Measurements from ENCODE around the gene PPARG. TPM values are rescaled to one million over a fixed set of nuclear protein-coding genes. Genes with fewer than 3 reads are reported as not detected.

Gene PPARG
- total and polyA plus RNA-seq, 2 experiments from 2014 or later: 0.15 to 0.42 TPM

DNA sequence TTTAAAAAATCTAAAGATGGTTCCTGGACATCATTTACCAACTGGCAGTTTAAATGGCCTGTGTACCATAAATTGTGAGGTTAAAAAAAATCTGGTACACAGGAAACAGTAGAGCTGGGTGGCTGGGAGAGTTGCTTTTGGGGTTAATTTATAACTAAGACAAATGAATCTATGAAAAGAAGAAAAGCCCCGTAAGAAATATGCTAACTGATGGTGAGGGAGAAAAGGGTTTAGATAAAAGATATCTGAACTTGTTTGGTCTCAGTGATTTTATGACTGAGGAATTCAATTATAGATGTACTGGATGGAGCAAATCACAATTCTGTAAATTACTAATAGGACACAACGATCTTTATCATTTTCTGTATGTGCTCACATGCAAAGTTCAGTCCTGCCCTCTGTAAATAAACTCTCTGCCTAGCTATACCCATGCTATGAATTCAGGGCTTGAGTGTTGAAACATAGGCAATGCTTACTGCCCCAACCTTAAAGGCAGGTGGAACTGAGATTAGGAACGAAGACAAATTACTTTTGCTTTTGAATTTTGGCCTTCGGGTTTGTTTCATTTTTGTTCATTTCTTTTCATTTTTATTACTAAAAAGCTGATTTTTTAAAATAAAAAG lies 28.0 kb downstream of the PPARG start:
- no peak overlapping the region for H2AFZ ChIP-seq
- H3K36me3 Mint-ChIP-seq (ENCODE audit: low read depth): no peaks in the 10 kb centered on the region
- no peaks in the 10 kb centered on the region for H3K27me3 ChIP-seq (ENCODE audit: insufficient read depth)
- H3K9me2 ChIP-seq (ENCODE audit: insufficient read depth): no peaks in the 10 kb centered on the region
- H3K9me3 Mint-ChIP-seq: no peaks in the 10 kb centered on the region
- H3K4me1 Mint-ChIP-seq: no peaks in the 10 kb centered on the region
- no peak overlapping the region for H3K27ac Mint-ChIP-seq
- no peak overlapping the region for H3K4me3 ChIP-seq
- no peaks in the 10 kb centered on the region for H4K20me1 ChIP-seq (replicated peaks; ENCODE audit: insufficient read depth)
- no peaks in the 10 kb centered on the region for H3F3A ChIP-seq (replicated peaks; ENCODE audit: low read depth)
- no peak for TF ChIP-seq STAT1 (IDR thresholded peaks at IDR 0.05; ENCODE audit: unreplicated experiment)
- TF ChIP-seq, protein P1, sequence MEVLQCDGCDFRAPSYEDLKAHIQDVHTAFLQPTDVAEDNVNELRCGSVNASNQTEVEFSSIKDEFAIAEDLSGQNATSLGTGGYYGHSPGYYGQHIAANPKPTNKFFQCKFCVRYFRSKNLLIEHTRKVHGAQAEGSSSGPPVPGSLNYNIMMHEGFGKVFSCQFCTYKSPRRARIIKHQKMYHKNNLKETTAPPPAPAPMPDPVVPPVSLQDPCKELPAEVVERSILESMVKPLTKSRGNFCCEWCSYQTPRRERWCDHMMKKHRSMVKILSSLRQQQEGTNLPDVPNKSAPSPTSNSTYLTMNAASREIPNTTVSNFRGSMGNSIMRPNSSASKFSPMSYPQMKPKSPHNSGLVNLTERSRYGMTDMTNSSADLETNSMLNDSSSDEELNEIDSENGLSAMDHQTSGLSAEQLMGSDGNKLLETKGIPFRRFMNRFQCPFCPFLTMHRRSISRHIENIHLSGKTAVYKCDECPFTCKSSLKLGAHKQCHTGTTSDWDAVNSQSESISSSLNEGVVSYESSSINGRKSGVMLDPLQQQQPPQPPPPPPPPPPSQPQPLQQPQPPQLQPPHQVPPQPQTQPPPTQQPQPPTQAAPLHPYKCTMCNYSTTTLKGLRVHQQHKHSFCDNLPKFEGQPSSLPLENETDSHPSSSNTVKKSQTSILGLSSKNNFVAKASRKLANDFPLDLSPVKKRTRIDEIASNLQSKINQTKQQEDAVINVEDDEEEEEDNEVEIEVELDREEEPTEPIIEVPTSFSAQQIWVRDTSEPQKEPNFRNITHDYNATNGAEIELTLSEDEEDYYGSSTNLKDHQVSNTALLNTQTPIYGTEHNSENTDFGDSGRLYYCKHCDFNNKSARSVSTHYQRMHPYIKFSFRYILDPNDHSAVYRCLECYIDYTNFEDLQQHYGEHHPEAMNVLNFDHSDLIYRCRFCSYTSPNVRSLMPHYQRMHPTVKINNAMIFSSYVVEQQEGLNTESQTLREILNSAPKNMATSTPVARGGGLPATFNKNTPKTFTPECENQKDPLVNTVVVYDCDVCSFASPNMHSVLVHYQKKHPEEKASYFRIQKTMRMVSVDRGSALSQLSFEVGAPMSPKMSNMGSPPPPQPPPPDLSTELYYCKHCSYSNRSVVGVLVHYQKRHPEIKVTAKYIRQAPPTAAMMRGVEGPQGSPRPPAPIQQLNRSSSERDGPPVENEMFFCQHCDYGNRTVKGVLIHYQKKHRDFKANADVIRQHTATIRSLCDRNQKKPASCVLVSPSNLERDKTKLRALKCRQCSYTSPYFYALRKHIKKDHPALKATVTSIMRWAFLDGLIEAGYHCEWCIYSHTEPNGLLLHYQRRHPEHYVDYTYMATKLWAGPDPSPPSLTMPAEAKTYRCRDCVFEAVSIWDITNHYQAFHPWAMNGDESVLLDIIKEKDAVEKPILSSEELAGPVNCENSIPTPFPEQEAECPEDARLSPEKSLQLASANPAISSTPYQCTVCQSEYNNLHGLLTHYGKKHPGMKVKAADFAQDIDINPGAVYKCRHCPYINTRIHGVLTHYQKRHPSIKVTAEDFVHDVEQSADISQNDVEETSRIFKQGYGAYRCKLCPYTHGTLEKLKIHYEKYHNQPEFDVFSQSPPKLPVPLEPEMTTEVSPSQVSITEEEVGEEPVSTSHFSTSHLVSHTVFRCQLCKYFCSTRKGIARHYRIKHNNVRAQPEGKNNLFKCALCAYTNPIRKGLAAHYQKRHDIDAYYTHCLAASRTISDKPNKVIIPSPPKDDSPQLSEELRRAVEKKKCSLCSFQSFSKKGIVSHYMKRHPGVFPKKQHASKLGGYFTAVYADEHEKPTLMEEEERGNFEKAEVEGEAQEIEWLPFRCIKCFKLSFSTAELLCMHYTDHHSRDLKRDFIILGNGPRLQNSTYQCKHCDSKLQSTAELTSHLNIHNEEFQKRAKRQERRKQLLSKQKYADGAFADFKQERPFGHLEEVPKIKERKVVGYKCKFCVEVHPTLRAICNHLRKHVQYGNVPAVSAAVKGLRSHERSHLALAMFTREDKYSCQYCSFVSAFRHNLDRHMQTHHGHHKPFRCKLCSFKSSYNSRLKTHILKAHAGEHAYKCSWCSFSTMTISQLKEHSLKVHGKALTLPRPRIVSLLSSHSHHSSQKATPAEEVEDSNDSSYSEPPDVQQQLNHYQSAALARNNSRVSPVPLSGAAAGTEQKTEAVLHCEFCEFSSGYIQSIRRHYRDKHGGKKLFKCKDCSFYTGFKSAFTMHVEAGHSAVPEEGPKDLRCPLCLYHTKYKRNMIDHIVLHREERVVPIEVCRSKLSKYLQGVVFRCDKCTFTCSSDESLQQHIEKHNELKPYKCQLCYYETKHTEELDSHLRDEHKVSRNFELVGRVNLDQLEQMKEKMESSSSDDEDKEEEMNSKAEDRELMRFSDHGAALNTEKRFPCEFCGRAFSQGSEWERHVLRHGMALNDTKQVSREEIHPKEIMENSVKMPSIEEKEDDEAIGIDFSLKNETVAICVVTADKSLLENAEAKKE (CRISPR knock-in tag; IDR thresholded peaks at IDR 0.05): no peak
- TF ChIP-seq NANOG (IDR thresholded peaks at IDR 0.05; ENCODE audit: borderline replicate concordance): no peak
- TF ChIP-seq CREB1 (CRISPR knock-in tag; IDR thresholded peaks at IDR 0.05; ENCODE audit: low read depth): no peak
- TF ChIP-seq POLR2AphosphoS5 (IDR thresholded peaks at IDR 0.05; ENCODE audit: low read depth): no peak
- TF ChIP-seq, protein P2, sequence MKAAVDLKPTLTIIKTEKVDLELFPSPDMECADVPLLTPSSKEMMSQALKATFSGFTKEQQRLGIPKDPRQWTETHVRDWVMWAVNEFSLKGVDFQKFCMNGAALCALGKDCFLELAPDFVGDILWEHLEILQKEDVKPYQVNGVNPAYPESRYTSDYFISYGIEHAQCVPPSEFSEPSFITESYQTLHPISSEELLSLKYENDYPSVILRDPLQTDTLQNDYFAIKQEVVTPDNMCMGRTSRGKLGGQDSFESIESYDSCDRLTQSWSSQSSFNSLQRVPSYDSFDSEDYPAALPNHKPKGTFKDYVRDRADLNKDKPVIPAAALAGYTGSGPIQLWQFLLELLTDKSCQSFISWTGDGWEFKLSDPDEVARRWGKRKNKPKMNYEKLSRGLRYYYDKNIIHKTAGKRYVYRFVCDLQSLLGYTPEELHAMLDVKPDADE (IDR thresholded peaks at IDR 0.05): no peak
- no peak overlapping the region for H3K27ac ChIP-seq (ENCODE audit: low read depth)
- no peak overlapping the region for H3K4me2 ChIP-seq
- H3K36me3 ChIP-seq (ENCODE audit: insufficient read depth): no peaks in the 10 kb centered on the region
- no peak for ATAC-seq
- H3K27me3 Mint-ChIP-seq (ENCODE audit: insufficient read depth, low read depth, poor library complexity): no peaks in the 10 kb centered on the region
- H3K79me2 ChIP-seq (replicated peaks; ENCODE audit: insufficient read depth): no peaks in the 10 kb centered on the region
- DNase-seq (ENCODE audit: low spot score): no peak
- H3K4me1 ChIP-seq (ENCODE audit: insufficient read depth): no peaks in the 10 kb centered on the region
- no peak overlapping the region for H3K4me3 Mint-ChIP-seq
